Activated T-cell treated with anti-CD3 and anti-CD28 coated beads, Interleukin-2, amount 50 U/mL, for 1 hour (primary cell): ENCODE results near the gene MTX1.
"Not testable (repeated sequence)": the region's sequence is repeated elsewhere in the genome, so short reads cannot be mapped to it uniquely, and the experiment has no call there.

Source experiments
- DNase-seq: peaks from one replicate; pipeline ENCODE4 v3.0.0-alpha.2; 2020

The MTX1 gene

GRCh38 chr1:155209312-155209721, 822 bp downstream of the MTX1 start:
- DNase-seq: no peak

GRCh38 chr1:155210314-155211104, 2.0 kb downstream of the MTX1 start:
- DNase-seq: no peak

GRCh38 chr1:155211381-155212050, 3.0 kb downstream of the MTX1 start:
- DNase-seq: not testable (repeated sequence)

- DNase-seq: not testable (repeated sequence)
These were observed 3.6 kb downstream of the MTX1 start for GRCh38 chr1:155212051-155212440.

GRCh38 chr1:155214702-155215101, 6.2 kb downstream of the MTX1 start:
- not testable (repeated sequence) for DNase-seq

- DNase-seq: no peak
These were observed 10.5 kb downstream of the MTX1 start for GRCh38 chr1:155218854-155219591.

GRCh38 chr1:155219592-155220031, 11.1 kb downstream of the MTX1 start:
- no peak for DNase-seq

GRCh38 chr1:155220211-155220965, 11.9 kb downstream of the MTX1 start:
- DNase-seq: not testable (repeated sequence)

- DNase-seq: no peak
These were observed 14.6 kb downstream of the MTX1 start for GRCh38 chr1:155223047-155223446.

GRCh38 chr1:155225404-155225759, 16.9 kb downstream of the MTX1 start:
- DNase-seq: not testable (repeated sequence)

GRCh38 chr1:155226188-155226909, 17.9 kb downstream of the MTX1 start:
- peak; percentile 94 for DNase-seq

- DNase-seq: no peak
These were observed 18.4 kb downstream of the MTX1 start for GRCh38 chr1:155226910-155227260.

GRCh38 chr1:155227261-155228095, 19.0 kb downstream of the MTX1 start:
- peak; percentile 100 for DNase-seq

- DNase-seq: no peak
These were observed 19.6 kb downstream of the MTX1 start for GRCh38 chr1:155228096-155228427.

GRCh38 chr1:155231302-155231701, 22.8 kb downstream of the MTX1 start:
- DNase-seq: not testable (repeated sequence)

GRCh38 chr1:155232001-155232978, 23.8 kb downstream of the MTX1 start:
- not testable (repeated sequence) for DNase-seq

- not testable (repeated sequence) for DNase-seq
These were observed 25.0 kb downstream of the MTX1 start for GRCh38 chr1:155233502-155233901.

- DNase-seq: not testable (repeated sequence)
These were observed 26.9 kb downstream of the MTX1 start for GRCh38 chr1:155235375-155235774.

- no peak for DNase-seq
These were observed 28.0 kb downstream of the MTX1 start for GRCh38 chr1:155236451-155236850.

GRCh38 chr1:155241069-155241679, 32.7 kb downstream of the MTX1 start:
- no peak for DNase-seq
